SIG-M5 (cell line): ENCODE data around the gene TRNAU1AP.
"Not testable (repeated sequence)": the region's sequence is repeated elsewhere in the genome, so short reads cannot be mapped to it uniquely, and the experiment has no call there.

ENCODE experiments used
- DNase-seq: peaks from one replicate; lab custom pipeline; 2025; lab: John Stamatoyannopoulos, UW

TRNAU1AP gene

DNA sequence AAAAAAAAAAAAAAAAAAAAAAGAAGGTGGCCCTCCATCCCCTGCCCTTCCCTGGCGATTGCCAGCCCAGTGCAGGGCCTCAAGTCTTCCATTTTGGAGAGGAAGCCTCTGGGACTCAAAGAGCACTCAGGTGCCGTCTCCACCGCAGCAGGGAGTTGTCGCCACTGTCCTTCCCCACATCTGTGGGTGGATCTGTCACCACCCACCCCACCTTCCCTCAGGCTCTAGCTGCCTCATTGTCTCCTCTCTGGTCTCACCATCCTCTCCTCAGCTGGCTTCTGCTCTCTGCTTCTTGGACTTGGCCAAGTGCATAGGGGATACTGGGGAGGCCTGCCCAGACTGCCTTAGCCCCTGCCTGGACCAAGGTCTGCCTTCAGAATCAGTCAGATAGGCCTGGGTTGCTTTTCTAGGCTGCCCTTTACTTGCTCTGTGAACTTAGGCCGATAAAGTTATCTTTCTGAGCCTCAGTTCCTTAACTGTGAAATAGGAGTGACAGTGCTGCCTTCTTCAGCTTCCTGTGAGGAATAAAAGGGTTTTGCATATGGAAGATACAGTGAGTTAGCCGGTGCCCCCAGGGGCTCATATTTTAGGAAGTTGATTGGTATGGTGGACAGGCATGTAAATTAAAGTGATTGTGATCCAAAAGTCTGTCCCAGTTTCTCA lies 31.3 kb upstream of the TRNAU1AP start:
- no peak for DNase-seq

DNA sequence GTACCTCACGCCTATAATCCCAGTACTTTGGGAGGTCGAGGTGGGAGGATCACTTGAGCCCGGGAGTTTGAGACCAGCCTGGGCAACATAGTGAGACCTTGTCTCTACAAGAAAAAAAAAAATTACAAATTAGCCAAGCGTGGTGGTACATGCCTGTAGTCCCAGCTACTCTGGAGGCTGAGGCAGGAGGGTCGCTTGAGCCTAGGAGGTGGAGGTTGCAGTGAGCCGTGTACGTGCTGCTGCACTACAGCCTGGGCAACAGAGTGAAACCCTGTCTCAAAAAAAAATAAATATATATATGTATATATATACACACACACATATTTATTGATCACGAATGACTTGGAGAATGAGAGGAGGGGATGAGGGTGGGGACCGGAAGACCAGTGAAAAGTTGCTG lies 30.3 kb upstream of the TRNAU1AP start:
- DNase-seq, result not testable (repeated sequence)

DNA sequence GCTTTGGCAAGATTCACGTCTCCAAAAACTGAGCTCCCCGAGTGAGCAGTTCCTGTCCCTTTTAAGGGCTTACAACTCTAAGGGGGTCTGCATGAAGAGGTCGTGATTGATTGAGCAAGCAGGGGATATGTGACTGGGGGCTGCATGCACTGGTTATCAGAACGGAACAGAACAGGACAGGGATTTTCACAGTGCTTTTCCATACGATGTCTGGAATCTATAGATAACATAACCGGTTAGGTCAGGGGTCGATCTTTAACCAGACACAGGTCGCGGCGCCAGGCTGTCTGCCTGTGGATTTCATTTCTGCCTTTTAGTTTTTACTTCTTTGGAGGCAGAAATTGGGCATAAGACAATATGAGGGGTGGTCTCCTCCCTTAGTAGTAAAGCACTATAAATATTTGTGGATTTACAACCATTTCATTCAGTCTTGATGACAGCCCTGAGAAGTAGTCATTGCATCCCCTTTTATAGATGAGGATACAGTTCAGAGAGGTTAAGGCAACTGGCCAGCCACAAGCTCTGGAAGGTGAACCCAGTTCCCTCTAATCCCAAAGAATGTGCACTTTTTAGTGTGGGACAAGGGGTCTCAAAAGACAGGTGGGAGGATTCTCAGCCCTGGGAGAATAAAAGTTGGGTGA lies 27.8 kb upstream of the TRNAU1AP start:
- not testable (repeated sequence) for DNase-seq

DNA sequence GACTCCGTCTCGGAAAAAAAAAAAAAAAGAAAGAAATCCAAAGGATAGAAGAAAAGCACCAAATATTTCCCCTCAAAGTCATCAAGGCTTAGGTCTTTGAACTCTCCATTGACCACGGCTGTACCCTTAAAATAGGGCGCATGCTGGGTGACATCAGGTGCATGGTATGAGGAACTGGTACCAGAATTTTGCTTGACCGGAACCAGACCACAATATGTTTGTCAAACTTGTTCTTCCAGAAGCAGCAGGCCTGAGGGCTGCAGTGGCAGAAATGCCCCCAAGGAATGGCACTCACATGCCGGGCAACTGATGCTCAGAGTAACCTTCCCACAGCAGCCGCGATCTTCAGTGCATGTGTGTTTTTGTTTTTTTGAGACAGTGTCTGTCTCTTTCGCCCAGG lies 26.0 kb upstream of the TRNAU1AP start:
- DNase-seq, result no peak

DNA sequence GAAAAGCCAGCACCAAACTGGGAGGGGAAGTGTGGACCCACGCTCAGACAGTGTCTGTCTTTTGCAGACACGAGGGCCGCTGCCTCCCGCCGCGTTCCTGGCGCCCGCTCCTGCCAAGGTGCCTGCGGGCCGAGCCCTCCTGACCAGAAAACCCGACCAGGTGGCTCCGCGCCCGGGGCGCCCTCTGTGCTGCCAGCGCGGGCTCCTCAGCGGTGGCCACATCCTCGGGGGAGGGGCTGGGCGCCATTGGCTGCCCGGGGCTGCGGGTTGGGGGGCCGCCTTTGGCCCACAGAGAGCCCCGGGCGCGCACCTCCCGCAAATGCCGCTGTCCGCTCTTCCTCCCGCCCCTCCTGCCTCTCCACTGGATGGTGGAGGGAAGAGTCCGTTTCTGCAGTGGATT lies 22.4 kb upstream of the TRNAU1AP start:
- no peak for DNase-seq

DNA sequence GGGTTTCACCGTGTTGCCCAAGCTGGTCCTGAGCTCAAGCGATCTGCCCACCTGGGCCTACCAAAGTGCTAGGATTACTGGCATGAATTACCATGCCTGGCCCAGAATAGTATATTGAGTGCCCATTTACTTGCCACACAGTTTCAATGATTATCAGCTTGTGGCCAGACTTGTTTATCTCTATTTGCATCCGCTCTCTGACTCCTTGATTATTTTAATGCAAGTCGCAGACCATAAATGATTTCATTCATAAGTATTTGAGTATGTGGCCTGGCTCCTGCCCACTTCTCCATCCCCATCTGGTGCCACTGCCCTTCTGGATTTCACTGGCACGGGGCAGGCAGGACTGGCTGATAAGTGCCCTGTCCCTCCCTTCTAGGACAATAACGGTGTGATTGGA lies 18.2 kb upstream of the TRNAU1AP start:
- DNase-seq, result no peak

DNA sequence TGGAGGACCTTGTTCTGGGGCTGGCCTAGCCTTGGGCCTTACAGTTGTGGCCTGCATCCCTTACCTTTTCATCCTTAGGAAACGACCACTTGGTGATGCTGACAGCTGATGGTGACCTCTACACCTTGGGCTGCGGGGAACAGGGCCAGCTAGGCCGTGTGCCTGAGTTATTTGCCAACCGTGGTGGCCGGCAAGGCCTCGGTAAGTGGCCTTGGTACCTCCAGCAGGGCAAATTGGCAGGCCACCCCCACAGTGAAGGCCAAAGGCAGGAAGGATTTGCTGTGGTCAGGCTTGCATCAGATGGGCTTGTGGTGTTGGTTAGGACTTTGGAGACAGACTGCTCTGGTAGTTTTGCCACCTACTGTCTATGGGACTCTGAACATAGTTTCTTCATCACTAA lies 17.7 kb upstream of the TRNAU1AP start:
- DNase-seq, result no peak

DNA sequence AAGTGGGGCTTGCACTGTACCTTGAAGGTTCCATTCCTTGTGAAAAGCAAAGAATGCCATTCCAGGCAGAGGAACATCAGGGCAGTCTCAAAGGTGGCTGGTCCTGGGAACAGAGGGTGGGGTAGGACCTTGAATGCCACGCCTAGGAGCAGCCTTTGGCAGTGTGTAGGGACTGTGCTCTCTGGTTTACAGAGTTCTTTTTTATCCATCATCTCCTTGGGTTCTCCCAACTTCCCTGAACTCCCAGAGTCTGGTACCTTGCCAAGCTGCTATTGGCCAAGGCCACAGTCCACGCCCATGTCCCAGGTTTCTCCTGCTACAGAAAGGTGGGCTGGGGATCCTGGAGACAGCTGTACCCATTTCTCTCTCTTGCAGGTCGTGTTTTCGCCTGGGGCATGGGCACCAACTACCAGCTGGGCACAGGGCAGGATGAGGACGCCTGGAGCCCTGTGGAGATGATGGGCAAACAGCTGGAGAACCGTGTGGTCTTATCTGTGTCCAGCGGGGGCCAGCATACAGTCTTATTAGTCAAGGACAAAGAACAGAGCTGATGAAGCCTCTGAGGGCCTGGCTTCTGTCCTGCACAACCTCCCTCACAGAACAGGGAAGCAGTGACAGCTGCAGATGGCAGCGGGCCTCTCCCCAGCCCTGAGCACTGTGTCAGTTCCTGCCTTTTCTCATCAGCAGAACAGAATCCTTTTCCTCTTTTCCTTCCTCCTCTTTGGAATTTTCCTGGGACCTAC lies 15.3 kb upstream of the TRNAU1AP start:
- no peak for DNase-seq

DNA sequence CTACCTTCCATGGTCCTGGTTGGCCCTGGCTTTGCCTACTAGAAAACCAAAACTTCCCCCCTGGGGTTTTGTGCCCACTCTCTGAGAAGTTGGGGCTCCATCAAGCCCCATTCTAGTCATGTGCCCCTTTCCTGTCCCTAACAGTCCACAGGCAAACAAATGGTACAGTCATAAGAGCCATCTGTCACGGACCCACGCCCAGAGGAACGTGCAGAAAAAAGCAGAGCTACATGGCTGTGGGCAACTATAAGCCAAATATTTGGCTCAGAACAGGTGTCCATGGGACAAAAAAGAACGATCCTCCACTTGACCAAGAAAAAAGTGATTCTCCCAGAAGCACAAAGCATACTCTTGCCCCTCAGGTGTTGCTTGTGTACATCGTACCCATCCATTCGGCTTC lies 14.6 kb upstream of the TRNAU1AP start:
- DNase-seq, result no peak

DNA sequence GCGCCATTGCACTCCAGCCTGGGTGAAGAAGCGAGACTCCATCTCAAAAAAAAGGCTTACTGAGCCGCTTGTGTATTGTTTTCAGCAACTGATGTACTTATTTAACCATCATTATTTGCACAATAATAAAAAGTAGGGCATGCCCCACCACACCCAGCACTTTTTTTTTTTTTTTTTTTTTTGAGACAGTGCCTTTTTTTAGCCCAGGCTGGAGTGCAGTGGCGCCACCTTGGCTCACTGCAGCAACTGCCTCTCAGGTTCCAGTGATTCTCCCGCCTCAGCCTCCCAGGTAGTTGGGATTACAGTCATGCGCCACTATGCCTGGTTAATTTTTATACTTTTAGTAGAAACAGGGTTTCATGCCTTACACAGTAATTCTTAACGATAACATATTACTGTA lies 12.2 kb upstream of the TRNAU1AP start:
- DNase-seq, result no peak

DNA sequence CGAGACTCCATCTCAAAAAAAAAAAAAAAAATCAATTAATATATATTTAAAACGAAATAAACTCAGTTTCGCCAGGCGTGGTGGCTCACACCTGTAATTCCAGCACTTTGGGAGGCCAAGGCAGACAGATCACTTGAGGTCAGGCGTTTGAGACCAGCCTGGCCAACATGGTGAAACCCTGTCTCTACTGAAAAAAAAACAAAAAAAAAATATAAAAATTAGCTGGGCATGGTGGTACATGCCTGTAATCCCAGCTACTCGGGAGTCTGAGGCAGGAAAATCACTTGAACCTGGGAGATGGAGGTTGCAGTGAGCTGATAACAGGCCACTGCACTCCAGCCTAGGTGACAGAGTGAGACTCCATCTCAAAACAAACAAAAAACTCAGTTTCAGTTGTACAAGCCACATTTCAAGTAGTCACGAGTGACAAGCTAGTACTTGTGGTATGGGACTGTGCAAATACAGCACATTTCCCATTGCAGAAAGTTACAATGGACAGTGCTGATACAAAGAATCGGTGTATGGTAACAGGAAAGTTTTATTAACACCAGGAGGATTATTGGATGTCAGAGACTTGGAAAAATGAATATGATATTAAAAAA lies 11.4 kb upstream of the TRNAU1AP start:
- not testable (repeated sequence) for DNase-seq

DNA sequence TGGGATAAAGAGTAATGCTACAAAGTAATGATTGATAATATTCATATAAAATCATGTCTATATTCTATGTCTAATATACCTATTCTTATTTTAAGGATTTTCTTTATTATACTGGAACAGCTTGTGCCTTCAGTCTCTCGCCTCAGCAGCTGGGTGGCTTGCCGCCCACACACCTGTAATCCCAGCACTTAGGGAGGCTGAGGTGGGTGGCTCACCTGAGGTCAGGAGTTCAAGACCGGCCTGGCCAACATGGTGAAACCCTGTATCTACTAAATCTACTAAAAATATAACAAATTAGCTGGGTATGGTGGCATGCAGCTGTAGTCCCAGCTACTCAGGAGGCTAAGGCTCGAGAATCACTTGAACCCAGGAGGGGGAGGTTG lies 7.6 kb upstream of the TRNAU1AP start:
- no peak for DNase-seq

DNA sequence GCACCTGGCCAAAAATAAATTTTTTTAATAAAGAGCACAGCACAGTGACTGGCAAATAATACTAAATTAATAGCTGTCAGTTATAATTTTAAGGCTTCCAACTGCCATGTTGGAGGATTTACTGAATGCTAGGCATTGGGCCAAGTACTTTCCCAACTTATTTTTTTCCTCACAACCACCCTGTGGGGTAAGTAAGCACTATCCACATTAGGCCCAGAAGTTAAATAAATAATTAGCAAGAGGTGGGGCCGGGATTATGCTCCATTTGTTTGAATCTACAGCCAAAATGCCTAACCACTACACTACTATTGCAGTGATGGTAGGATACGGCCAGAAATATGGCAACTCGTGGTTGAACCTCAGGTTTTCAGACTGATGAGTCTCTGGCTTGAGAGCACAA lies 4.6 kb upstream of the TRNAU1AP start:
- DNase-seq, result no peak

DNA sequence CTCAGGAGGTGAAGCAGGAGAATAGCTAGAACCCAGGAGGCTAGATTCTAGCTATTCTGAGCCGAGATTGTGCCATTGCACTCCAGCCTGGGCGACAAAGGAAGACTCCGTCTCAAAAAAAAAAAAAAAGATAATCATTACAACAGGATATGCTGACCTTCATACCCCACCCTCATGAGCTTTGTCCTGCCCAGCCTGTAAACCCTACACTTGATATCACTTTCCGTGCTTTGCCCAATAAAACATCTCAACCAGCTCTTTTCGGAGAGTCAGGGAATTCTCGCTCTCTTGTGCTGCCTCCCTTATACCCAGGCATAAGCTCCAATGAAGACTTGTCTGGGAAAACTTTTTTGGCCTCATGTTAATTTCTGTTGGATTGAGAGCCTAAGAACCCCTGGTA lies 1.5 kb upstream of the TRNAU1AP start:
- no peak for DNase-seq

DNA sequence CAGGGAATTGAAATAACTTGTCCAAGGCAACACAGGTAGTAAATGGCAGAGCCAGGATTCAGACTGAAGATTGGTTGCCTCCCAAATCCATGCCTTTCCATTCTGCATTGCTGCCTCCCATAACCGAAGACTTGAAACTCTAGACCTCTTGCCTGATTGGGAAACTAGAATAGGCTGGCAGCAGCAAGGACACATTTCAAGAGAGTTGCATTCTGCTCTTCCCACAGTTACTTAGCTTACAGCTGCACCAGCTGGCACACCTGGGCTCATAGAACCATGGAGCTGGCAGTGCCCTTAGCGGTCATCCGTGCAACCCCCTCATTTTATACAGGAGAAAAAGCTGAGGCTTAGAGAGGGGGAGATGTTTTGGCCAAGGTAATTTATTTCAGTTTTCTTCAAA lies 8.0 kb downstream of the TRNAU1AP start:
- no peak for DNase-seq

DNA sequence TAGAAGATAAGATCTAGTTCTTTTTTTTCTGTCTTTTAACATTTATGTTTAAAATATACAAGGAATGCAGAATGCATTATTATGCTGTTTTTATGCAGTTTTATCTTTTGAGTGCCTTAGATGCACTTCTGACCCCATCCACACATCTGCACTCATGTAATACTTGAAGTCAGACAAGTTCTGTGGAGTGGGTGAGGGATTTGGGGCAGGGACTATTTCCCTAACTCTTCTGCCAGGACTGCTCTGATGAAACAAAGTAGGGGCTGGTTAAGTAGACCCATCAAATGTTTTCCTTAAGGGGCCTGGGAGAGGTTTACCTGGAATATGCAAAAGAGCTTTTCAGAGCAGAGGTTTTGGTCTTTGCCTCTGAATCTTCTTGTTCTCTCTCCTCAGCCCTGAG lies 11.4 kb downstream of the TRNAU1AP start:
- DNase-seq, result no peak

DNA sequence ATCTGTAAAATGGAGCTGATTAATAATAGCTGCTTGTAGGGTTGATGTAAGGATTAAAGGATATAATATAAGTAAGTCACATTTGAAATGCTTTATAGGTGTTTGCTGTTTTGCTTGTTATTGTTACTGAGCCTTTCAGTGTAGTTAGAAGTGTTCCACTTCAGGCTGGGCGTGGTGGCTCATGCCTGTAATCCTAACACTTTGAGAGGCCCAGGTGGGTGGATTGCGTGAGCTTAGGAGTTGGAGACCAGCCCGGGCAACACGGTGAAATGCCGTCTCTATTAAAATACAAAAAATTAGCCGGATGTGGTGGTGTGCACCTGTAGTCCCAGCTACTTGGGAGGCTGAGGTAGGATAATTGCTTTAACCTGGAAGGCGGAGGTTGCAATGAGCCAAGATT lies 12.2 kb downstream of the TRNAU1AP start:
- DNase-seq, result no peak

DNA sequence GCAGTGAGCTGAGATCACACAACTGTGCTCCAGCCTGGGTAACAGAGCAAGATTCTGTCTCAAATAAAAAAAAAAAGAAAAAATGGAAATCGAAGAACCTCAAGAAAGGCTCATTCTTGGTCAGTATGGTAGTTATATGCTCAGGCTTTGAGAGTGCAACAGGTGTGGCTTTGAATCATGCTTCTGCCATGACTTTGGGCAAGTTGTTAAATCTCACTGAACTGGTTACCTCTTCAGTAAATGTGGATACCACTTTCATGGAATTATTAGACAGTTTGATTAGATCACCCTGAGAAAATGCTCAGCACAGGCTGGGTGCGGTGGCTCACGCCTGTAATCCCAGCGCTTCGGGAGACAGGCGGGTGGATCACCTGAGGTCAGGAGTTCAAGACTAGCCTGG lies 12.8 kb downstream of the TRNAU1AP start:
- no peak for DNase-seq

DNA sequence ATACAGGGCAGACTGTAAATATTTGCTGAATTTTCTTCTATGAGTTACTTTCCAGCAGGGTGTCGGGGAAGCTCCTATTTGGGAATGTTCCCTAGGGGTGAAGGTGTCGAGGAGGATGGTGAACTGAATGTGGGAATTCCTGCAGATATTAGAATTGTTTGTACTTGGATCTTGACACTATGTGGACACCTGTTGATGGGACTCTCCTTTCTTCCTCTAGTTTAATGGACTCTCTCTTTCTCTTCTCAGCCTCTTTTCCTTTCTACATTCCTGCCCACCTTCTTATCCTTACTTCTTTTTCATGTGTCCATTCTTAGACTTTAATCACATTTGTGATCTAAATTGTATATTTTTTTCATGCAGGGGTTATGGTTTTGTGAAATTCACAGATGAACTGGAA lies 14.0 kb downstream of the TRNAU1AP start:
- DNase-seq, result no peak

DNA sequence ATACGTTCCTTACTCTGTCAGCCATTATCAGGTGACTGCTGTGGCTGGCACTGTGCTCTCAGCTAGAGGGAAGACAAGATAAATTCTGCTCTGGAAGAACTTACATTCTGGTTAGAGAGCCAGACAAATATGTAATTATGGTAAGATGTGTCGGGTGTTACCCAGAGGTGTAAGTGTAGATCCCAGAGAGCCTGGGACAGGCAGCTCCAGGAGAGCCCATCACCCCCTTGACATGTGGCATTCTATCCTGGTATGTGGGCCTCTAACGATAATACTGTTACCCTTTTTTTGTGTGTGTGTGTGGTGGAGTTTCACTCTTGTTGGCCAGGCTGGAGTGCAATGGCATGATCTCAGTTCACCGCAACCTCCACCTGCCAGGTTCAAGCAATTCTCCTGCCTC lies 19.0 kb downstream of the TRNAU1AP start:
- no peak for DNase-seq

DNA sequence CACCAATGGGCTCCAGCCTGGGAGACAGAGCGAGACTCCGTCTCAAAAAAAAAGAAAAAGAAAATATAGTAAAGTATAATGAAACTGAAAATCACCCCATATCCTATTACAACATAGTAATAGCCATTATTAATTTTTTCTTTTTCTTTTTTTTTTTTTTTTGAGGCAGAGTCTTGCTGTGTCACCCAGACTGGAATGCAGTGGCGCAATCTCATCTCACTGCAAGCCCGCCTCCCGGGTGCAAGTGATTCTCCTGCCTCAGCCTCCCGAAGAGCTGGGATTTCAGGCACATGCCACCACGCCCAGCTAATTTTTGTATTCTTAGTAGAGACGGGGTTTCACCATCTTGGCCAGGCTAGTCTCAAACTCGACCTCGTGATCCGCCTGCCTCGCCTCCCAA lies 20.0 kb downstream of the TRNAU1AP start:
- DNase-seq, result not testable (repeated sequence)

DNA sequence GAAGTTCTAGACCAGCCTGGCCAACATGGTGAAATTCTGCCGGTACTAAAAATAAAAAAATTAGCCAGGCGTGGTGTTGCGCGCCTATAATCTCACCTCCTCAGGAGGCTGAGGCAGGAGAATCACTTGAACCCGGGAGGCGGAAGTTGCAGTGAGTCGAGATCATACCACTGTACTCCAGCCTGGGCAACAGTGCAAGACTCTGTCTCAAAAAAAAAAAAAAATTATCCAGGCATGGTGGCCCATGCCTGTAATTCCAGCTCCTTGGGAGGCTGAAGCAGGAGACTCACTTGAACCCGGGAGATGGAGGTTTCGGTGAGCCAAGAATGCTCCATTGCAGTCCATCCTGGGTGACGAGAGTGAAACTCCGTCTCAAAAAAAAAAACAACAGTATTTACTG lies 20.7 kb downstream of the TRNAU1AP start:
- no peak for DNase-seq

DNA sequence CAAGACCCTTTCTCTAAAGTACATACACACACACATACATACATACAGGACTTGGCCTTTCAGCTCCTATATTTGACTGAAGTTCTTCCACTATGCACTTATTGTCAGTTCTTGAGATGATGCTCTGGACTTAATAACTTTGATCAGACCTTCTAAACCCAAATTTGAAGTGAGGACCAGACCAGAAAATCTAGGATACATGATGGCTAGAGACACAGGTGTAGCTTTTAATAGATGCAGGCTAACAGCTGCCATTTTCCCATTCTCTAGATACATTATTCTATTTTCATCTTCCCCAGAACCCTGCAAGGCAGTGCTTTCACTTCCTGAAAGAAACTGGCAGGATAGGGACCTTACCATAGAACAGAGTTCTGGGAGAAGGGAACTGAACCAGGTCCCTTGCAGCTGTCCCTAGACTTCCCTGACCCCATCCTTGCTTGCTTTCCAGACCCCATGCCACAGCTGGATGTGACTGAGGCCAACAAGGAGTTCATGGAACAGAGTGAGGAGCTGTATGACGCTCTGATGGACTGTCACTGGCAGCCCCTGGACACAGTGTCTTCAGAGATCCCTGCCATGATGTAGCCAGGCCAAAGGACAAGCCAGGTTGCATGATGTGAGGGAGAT lies 24.3 kb downstream of the TRNAU1AP start:
- DNase-seq, result no peak
